Ectodermal cell (in vitro differentiated cells): ENCODE measurements around the gene PLPP1.
"Not testable (repeated sequence)": the region's sequence is repeated elsewhere in the genome, so short reads cannot be mapped to it uniquely, and the experiment has no call there.

ENCODE experiments used
- H3K27ac ChIP-seq: 2 replicates; pipeline ENCODE4 v1.7.0; 2013; ENCODE audit warnings: mild to moderate bottlenecking, low read depth, low read length; ENCODE audit not compliant: insufficient read depth, poor library complexity, severe bottlenecking
- H3K27me3 ChIP-seq: 2 replicates; pipeline ENCODE4 v1.7.0; 2013; ENCODE audit warnings: mild to moderate bottlenecking, low read length; ENCODE audit not compliant: insufficient read depth, control insufficient read depth, poor library complexity, severe bottlenecking
- H3K36me3 ChIP-seq: one replicate; pipeline ENCODE4 v1.7.0; 2013; ENCODE audit warnings: low read length; ENCODE audit not compliant: control insufficient read depth, insufficient read depth
- H3K4me1 ChIP-seq: one replicate; pipeline ENCODE4 v1.7.0; 2013; ENCODE audit warnings: low read length; ENCODE audit not compliant: control insufficient read depth, insufficient read depth
- H3K4me3 ChIP-seq: 2 replicates; pipeline ENCODE4 v1.7.0; 2013; ENCODE audit warnings: low read depth, low read length, control low read depth; ENCODE audit not compliant: insufficient read depth
- H3K9me3 ChIP-seq: 2 replicates; pipeline ENCODE4 v1.7.0; 2013; ENCODE audit warnings: mild to moderate bottlenecking, low read length, moderate library complexity; ENCODE audit not compliant: control insufficient read depth
- WGBS, 2 experiments: methylation state at CpG; one replicate each; pipeline ENCODE4 v1.1.7; 2013; ENCODE audit warnings: missing lambda C conversion rate in 2 of 2; 5-methylcytosine and 5-hydroxymethylcytosine counted together

Gene PLPP1

GRCh38 chr5:55547781-55548180, 13.0 kb upstream of the PLPP1 start:
- H3K27me3 ChIP-seq: no peaks in the 10 kb centered on the region
- no peak overlapping the region for H3K4me3 ChIP-seq
- H3K9me3 ChIP-seq: no peaks in the 10 kb centered on the region
- H3K4me1 ChIP-seq: no peaks in the 10 kb centered on the region
- 94 to 97% methylated on average over 2 of the region's 2 CpGs for WGBS, 2 experiments
- H3K27ac ChIP-seq: no peak overlapping the region
- no peaks in the 10 kb centered on the region for H3K36me3 ChIP-seq

- Histone ChIP-seq H3K4me1 (no peaks in the 10 kb centered on the region), H3K4me3 (no peak overlapping the region), H3K9me3 (no peaks in the 10 kb centered on the region), H3K36me3 (no peaks in the 10 kb centered on the region), H3K27me3 (no peaks in the 10 kb centered on the region), H3K27ac (no peak overlapping the region)
- WGBS, 2 experiments: 95% methylated on average over 2 of the region's 2 CpGs
Observed at GRCh38 chr5:55546947-55547346, 12.2 kb upstream of the PLPP1 start.

- H3K36me3 ChIP-seq: no peaks in the 10 kb centered on the region
- no peaks in the 10 kb centered on the region for H3K9me3 ChIP-seq
- H3K27ac ChIP-seq: no peak overlapping the region
- no peaks in the 10 kb centered on the region for H3K4me1 ChIP-seq
- no peaks in the 10 kb centered on the region for H3K27me3 ChIP-seq
- no peak overlapping the region for H3K4me3 ChIP-seq
- 80 to 86% methylated on average over 2 of the region's 2 CpGs for WGBS, 2 experiments
Observed at GRCh38 chr5:55544341-55544740, 9.6 kb upstream of the PLPP1 start.

GRCh38 chr5:55541056-55541635, 6.4 kb upstream of the PLPP1 start:
- Histone ChIP-seq H3K27ac (no peak overlapping the region), H3K36me3 (no peaks in the 10 kb centered on the region), H3K4me1 (no peaks in the 10 kb centered on the region), H3K27me3 (no peaks in the 10 kb centered on the region), H3K9me3 (no peaks in the 10 kb centered on the region), H3K4me3 (no peak overlapping the region)
- WGBS, 2 experiments: 86 to 100% methylated on average over 1 of the region's 1 CpG

GRCh38 chr5:55540525-55540924, 5.8 kb upstream of the PLPP1 start:
- Histone ChIP-seq H3K4me1 (no peaks in the 10 kb centered on the region), H3K27me3 (no peaks in the 10 kb centered on the region), H3K36me3 (no peaks in the 10 kb centered on the region), H3K4me3 (no peak overlapping the region), H3K9me3 (no peaks in the 10 kb centered on the region), H3K27ac (no peak overlapping the region)
- WGBS, 2 experiments: 59 to 68% methylated on average over 2 of the region's 2 CpGs

- no peaks in the 10 kb centered on the region for H3K27me3 ChIP-seq
Observed at GRCh38 chr5:55540024-55540423, 5.3 kb upstream of the PLPP1 start.

GRCh38 chr5:55538661-55539060, 3.9 kb upstream of the PLPP1 start:
- no peak overlapping the region for H3K4me3 ChIP-seq
- H3K27ac ChIP-seq: no peak overlapping the region
- no peaks in the 10 kb centered on the region for H3K9me3 ChIP-seq
- H3K36me3 ChIP-seq: no peaks in the 10 kb centered on the region
- H3K27me3 ChIP-seq: no peaks in the 10 kb centered on the region
- peaks cover under 1% of the 10 kb centered on the region for H3K4me1 ChIP-seq
- WGBS, 2 experiments: 35 to 45% methylated on average over 2 of the region's 2 CpGs

More at GRCh38 chr5:55540024-55540423, 5.3 kb upstream of the PLPP1 start:
- no peaks in the 10 kb centered on the region for H3K9me3 ChIP-seq
- no peak overlapping the region for H3K27ac ChIP-seq
- WGBS, 2 experiments: 50 to 83% methylated on average over 1 of the region's 1 CpG
- H3K36me3 ChIP-seq: no peaks in the 10 kb centered on the region
- no peaks in the 10 kb centered on the region for H3K4me1 ChIP-seq
- H3K4me3 ChIP-seq: no peak overlapping the region

GRCh38 chr5:55537315-55537714, 2.6 kb upstream of the PLPP1 start:
- not testable (repeated sequence) for H3K4me3 ChIP-seq, H3K27me3 ChIP-seq, H3K27ac ChIP-seq, H3K9me3 ChIP-seq, H3K36me3 ChIP-seq, H3K4me1 ChIP-seq
- 92 to 94% methylated on average over 8 of the region's 8 CpGs for WGBS, 2 experiments

GRCh38 chr5:55535199-55535905, 588 bp upstream of the PLPP1 start:
- H3K27me3 ChIP-seq: no peaks in the 10 kb centered on the region
- no peaks in the 10 kb centered on the region for H3K9me3 ChIP-seq
- H3K4me3 ChIP-seq: peak overlapping the region; percentile 85
- H3K4me1 ChIP-seq: peaks cover 6% of the 10 kb centered on the region
- WGBS, 2 experiments: 12 to 16% methylated on average over 19 of the region's 19 CpGs
- no peaks in the 10 kb centered on the region for H3K36me3 ChIP-seq
- no peak overlapping the region for H3K27ac ChIP-seq

GRCh38 chr5:55533521-55534435, 986 bp downstream of the PLPP1 start:
- Histone ChIP-seq H3K27me3 (no peaks in the 10 kb centered on the region), H3K9me3 (no peaks in the 10 kb centered on the region), H3K4me3 (peak overlapping the region; percentile 85), H3K36me3 (no peaks in the 10 kb centered on the region), H3K4me1 (peaks cover 6% of the 10 kb centered on the region), H3K27ac (peak overlapping the region; percentile 86)
- 7 to 9% methylated on average over 25 of the region's 25 CpGs for WGBS, 2 experiments
